Stimulated activated CD8-positive, alpha-beta memory T cell treated with anti-CD3 and anti-CD28 coated beads, Interleukin-4, amount 100 ng/mL, for 4 hours (primary cell): Measurements from ENCODE around the gene OR12D3.
"Not testable (repeated sequence)": the region's sequence is repeated elsewhere in the genome, so short reads cannot be mapped to it uniquely, and the experiment has no call there.

ENCODE experiments used
- DNase-seq, 2 donors: peaks; one replicate each; pipeline ENCODE4 v3.0.0-alpha.2; 2020; ENCODE audit warnings: low read depth in 2 of 2, low spot score in 1 of 2

The OR12D3 gene, protein sequence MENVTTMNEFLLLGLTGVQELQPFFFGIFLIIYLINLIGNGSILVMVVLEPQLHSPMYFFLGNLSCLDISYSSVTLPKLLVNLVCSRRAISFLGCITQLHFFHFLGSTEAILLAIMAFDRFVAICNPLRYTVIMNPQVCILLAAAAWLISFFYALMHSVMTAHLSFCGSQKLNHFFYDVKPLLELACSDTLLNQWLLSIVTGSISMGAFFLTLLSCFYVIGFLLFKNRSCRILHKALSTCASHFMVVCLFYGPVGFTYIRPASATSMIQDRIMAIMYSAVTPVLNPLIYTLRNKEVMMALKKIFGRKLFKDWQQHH

DNA sequence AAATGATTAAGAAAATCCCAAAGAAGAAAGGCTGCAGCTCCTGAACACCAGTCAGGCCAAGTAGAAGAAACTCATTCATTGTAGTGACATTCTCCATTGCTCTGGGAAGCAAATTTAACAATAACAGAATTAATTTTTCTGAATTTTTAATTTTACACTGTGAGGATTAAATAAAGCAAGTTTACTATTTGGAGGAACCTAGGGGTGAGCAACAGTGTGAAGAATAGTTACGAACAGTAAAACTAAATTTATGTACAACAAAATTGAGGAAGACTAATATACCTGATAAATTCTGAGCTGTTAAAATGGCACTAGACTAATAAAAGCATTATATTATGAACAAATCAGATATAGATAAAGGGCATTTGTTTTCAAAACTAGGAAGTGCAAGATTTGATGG is at the start of gene OR12D3:
Gene OR12D3 (minus strand): TSS at position 101 of the 400 bp plus-strand sequence. CDS start 4 bp downstream, at position 97.
- no peak for DNase-seq

DNA sequence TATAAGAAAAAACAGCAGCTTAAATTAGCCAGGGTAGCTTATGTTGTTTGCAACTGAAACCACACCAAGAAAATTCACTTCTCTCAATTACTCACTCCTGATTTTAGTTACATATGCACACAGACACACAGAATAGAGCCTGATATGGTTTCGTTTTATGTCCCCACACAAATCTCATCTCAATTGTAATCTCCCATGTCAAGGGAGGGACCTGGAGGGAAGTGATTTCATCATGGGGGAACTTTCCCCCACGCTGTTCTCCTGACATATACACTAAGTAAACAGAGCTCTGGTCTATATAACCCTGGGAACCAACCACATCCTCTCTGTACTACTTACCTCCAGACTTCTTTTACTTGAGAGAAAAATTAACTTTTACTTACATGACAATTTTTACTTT is 49.5 kb upstream of the OR12D3 start:
- no peak for DNase-seq

DNA sequence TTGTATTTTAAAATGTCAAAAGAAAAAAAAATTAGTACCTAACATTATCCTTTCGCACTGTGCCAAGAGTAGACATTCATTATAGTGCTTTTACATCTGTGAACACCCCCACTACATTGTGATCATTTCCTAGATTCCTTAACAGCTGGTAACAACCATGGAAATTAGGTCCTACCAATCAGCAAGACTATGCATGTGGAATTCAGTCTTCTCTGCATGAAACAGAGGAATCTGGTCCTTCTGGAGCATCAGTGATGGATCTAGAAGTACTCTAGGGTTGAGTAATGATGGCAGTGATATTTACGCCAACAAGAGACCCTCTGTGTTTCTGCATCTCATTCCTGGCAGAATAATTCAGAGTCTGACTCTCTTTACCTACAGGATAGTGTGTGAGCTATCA is 49.1 kb upstream of the OR12D3 start:
- DNase-seq: no peak

DNA sequence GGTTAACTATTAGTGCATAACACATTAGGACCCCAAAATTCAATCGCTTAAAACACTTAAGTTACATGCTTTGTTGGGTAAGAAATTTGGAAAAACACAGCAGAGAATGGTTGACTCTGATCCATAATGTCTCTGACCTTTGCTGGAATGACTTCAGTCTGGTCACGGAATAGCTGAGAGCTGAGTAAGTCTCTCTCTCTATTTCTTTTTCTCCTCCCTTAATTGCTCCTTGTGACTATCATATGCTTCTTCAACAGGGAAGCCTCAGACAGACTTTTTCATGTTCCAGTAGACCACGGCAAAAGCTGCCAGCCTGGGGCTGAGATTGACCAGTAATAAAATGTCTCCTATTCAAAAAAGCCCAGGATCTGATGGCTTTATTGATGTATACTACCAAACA is 44.4 kb upstream of the OR12D3 start:
- DNase-seq: no peak

DNA sequence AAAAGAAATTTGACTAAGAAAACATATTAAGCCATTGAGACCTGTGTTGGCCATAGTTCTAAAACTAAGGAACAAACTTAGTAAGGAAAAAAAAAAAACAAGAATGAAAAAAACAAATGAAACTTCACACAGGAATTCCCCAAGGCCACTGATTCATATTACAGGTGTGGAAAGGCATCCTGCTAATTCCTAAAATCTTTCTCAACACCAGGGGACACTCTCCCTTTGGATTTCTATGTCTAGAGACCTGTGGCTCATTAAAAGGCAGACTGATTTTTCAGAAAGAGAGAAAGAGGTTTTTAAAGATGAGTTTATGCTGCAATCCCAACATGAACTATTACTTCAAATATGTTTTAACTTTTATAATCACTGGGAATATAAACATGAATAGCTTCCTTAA is 39.5 kb upstream of the OR12D3 start, which contains the start of gene OR12D1:
Gene OR12D1 (plus strand): TSS at position 341 of the 400 bp plus-strand sequence.
- DNase-seq: no peak

DNA sequence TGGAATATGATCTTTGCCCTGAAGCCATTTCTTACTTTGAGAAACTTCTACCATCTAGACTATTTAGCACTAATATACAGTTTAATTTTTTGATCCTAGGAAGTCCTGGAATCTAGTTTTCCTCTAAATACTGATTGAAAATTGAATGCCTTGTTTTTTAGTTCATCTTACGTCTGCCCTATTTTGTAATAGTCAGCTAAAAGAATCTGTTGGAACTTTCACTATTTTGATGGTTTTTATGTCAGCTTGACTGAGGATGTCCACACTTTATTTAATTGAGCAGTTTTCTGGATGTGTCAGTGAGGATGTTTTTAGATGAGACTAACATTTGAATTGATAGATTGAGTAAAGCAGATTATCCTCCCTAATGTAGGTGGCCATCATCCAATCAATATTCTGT is 28.7 kb upstream of the OR12D3 start:
- no peak for DNase-seq

DNA sequence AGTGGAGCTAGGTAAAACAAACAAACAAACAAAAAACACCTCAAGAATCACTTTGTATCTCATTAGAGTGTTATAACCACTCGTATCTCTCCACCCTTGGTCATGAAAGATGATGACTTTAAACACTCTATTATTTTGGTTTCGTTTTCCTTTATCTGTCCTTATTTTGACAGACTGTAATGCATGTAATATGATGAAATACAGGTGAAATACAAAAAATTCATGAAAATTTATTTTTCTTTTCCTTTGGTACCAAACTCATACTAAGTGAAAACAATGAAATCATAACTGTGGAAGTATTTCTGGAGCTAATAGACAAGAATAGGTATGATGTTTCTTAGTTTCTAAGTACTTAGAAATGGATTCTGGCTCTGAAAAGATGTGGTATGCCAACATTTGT is 24.4 kb upstream of the OR12D3 start:
- no peak for DNase-seq

DNA sequence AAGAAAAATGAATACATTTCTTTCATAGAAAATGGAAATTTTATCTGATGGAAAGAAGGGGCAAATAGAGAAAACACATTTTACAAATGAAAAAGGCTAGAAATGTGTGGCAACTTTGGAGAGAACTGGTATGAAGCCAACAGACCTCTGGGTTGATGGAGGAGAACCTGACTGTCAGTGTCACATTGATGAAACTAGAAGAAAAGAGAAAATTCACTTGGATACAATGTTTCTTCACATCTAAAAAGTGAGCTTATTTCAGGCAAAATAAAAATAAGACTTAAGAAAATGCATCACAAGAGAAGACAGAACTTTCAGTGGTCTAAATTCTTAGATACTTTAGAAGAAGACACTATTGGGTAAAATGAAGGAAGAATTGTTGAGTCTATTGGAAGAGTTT is 20.2 kb upstream of the OR12D3 start, which contains the start of gene OR12D2:
Gene OR12D2 (plus strand): TSS at position 301 of the 400 bp plus-strand sequence. CDS start 1,069 bp downstream, outside the sequence.
- DNase-seq: no peak

DNA sequence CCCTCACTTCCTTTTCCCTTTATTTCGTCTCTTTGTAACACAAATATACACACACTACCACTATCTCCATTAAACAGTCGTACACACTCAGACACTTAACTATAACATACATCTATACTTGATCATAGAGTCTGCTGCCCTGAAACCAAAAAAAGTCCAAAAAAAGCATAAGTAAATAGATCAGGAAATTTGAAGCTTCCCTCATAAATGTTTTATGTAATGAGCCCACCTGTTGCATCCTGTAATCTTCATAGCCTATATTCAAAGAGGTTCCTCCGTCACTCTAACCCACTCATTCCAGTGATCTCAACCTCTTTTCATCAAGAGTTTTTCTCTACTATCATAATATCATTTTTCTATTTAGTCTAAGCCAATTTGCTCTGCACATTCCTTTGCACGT is 13.4 kb upstream of the OR12D3 start:
- no peak for DNase-seq

DNA sequence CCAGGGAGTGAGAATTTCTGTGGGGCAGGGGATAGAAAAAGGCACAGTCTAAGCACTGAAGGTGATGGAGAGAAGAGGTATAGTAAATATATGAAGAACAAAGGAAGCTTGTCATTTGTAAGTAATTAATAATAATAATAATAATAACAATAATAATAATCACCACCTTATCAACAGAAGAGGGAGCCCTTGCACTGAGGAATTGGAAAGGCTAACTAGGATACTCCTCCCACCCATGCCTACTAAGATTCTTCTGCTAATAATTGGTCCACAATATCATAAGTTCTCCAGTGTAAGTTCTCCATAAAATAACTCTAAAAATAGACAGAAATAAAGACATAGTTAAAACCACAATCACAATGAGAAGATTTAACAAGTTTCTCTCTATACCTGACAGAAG is 912 bp upstream of the OR12D3 start:
- DNase-seq: no peak

DNA sequence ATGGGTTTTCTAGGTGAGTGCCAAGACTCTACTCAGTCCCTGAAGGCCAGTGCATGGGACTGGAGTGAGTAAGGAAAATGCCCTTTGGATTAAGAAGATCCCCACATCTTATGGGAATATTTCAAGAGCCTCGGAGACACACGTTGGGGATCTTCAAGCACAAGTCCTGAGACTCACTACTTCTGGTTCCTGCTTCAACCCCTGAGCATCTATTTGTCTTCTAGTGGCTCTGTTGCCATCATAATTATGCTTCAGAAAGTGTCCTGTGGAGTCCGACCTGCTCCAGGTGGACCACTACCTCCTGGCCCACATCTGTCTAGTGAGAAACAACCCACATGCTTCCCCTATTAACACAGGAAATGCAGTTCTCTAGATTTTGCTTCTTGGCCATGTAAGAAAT is 6.3 kb downstream of the OR12D3 start, which contains the start of gene OR5V1:
Gene OR5V1 (minus strand): TSS at position 101 of the 400 bp plus-strand sequence. CDS start 12,670 bp downstream, outside the sequence.
- DNase-seq: no peak

DNA sequence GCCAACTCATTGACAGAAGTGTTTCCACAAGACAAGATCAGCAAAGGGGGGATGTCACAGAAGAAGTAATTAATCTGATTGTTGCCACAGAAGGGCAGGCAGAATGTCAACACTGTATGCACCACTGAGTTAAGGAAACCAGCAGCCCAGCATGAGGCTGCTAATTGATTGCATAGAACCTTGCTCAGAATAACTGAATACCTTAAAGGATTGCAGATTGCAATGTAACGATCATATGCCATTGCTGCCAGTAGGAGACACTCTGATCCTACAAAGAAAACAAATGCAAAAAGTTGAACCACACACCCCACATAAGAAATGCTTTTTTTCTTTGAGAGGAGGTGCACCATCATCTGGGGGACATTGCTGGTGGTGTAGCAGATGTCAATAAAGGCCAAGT is 19.5 kb downstream of the OR12D3 start:
- no peak for DNase-seq

DNA sequence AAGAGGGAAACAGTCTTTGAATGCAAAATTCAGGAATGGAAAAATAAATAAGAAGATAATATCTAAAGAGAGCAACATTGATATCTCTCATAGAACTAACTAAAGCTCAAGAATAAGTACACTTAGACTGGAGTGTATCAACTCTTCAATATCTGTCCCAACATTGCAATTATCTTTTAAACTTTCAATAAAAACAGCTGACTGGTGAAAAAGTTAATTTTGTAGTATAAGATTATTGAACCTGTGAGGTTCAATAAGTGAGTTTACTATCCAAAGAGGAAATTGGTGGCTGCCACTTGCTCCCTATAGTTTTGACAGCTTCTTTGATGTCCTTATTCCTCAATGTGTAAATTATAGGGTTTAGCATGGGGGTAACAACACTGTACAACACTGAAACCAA is 20.1 kb downstream of the OR12D3 start:
- no peak for DNase-seq

DNA sequence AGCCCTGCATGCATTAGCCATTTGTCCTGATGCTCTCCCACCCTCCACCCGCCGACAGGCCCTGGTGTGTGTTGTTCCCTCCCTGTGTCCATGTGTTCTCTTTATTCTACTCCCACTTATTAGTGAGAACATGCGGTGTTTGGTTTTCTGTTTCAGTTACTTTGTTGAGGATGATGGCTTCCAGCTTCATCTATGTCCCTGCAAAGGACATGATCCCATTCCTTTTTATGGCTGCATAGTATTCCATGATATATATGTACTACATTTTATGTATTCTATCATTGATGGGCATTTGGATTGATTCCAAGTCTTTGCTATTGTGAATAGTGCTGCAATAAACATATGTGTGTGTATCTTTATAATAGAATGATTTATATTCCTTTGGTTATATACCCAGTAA is 25.7 kb downstream of the OR12D3 start:
- not testable (repeated sequence) for DNase-seq

DNA sequence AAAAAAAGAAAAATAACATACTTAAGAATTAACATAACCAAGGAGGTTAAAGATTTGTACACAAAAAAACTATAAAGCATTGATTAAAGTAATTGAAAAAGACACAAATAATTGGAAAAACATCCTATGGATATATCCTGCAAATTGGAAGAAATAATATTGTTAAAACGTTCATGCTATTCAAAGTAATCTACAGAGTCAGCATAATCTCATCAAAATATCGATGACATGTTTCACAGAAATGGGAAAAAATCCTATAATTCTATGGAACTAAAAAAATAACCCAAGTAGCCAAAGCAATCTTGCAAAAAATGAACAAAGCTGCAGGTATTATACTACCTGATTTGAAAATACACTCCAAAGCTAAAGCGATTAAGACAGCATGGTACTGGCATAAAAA is 29.7 kb downstream of the OR12D3 start:
- DNase-seq: no peak

DNA sequence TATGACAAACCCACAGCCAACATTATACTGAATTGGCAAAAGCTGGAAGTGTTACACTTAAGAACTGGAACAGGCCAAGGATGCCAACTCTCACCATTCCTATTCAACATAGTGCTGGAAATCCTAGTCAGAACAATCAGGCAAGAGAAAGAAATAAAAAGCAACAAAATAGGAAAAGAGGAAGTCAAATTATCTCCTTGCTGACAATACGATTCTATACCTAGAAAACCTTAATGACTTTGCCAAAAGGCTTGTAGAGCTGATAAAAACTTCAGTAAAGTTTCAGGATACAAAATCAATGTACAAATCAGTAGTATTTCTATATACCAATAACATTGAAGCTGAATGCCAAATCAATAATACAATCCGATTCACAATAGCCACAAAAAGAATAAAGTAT is 38.8 kb downstream of the OR12D3 start:
- DNase-seq: no peak

DNA sequence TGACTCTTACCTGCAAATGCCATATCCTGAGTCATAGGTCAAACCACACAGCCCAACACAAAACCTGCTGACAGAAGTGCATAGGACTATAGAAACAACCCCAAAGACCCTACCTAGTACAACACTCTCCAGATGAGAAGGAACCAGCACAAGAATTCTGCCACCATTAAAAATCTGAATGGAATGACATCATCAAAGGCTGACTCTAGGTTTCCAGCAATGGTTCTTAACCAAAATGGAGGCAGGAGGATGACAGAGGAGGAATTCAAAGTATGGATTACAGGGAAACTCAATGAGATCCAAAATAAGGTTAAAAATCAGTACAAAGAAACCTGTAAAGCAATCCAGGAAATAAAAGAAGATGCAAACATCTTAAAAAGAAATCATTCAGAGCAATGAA is 42.4 kb downstream of the OR12D3 start:
- DNase-seq: no peak

DNA sequence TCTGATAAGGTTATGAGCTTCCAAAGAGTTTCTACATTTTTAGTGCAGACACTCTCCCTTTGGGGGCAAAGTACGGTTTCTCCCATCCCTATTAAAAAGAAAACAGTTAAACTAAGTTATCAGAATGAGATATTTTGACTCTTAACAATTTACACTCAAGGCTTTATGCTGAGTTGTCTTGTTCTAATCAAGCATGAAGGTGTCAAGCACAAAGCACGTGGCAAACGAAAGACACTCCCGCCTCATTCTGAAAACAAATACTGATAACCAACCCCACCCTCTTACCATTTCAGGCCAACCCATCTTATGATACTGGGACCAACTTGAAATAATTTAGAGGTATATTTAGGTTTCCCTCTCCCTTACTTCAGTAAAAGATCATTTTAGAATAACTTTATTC is 49.3 kb downstream of the OR12D3 start:
- no peak for DNase-seq
